Frontal cortex (tissue), 4 donors: Measurements from ENCODE around the gene ALKBH5. TPM values are rescaled to one million over a fixed set of nuclear protein-coding genes. Genes with fewer than 3 reads are reported as not detected.
A peak's percentile ranks its signal among the peaks of the same experiment; 100 is the strongest.
"Not testable (repeated sequence)": the region's sequence is repeated elsewhere in the genome, so short reads cannot be mapped to it uniquely, and the experiment has no call there.

Experiments used
- DNase-seq, 2 donors: peaks; one replicate each; pipeline ENCODE4 v3.0.0; 2012; ENCODE audit warnings: low spot score in 2 of 2
- FAIRE-seq: peaks from 2 replicates; lab custom pipeline; 2012; peaks lifted over from hg19 to GRCh38; lab: Jason Lieb, UNC
- total RNA-seq: library from RNA; depleted of rRNA; stranded (reverse); fragments of >200 nt; gene quantifications from one replicate; pipeline ENCODE4 v1.2.3, GENCODE V29; 2014
- donor health status: control.
- donor health status: control.
- donor health status: control.

ALKBH5 gene
- total RNA-seq, 1 donor from 2014 or later: 82.7 TPM

GRCh38 chr17:18213666-18214270, 30.1 kb downstream of the ALKBH5 start:
- FAIRE-seq (no peak), DNase-seq (no peak)

GRCh38 chr17:18216906-18217305, 33.3 kb downstream of the ALKBH5 start:
- not testable (repeated sequence) for DNase-seq, FAIRE-seq

- no peak for FAIRE-seq
- peak; percentile 65 to 84 for DNase-seq
These were observed 33.9 kb downstream of the ALKBH5 start for GRCh38 chr17:18217412-18218015.

GRCh38 chr17:18218756-18219415, 35.3 kb downstream of the ALKBH5 start:
- no peak for FAIRE-seq
- no peak for DNase-seq

GRCh38 chr17:18224053-18224386, 40.4 kb downstream of the ALKBH5 start:
- FAIRE-seq (no peak), DNase-seq (peak in 1 of 2 donors; percentile 14)

- FAIRE-seq (no peak), DNase-seq (no peak)
These were observed 40.9 kb downstream of the ALKBH5 start for GRCh38 chr17:18224387-18225120.

- DNase-seq (peak; percentile 100), FAIRE-seq (no peak)
These were observed 41.6 kb downstream of the ALKBH5 start, which contains the start of gene LLGL1 for GRCh38 chr17:18225121-18225641. TSS of gene LLGL1 (plus strand) at chr17:18225635. CDS start at chr17:18225683, 48 bp downstream.

- FAIRE-seq (no peak), DNase-seq (peak in 1 of 2 donors; percentile 48)
These were observed 42.1 kb downstream of the ALKBH5 start for GRCh38 chr17:18225642-18226283.

GRCh38 chr17:18226284-18226945, 42.8 kb downstream of the ALKBH5 start:
- DNase-seq (peak in 1 of 2 donors; percentile 17), FAIRE-seq (no peak)

- FAIRE-seq (no peak), DNase-seq (peak in 1 of 2 donors; percentile 14)
These were observed 44.0 kb downstream of the ALKBH5 start for GRCh38 chr17:18227635-18228034.

GRCh38 chr17:18228176-18228682, 44.6 kb downstream of the ALKBH5 start:
- DNase-seq: peak in 1 of 2 donors; percentile 28
- no peak for FAIRE-seq

- no peak for FAIRE-seq
- no peak for DNase-seq
These were observed 45.6 kb downstream of the ALKBH5 start for GRCh38 chr17:18229254-18229653.

GRCh38 chr17:18229771-18230170, 46.1 kb downstream of the ALKBH5 start:
- no peak for FAIRE-seq

GRCh38 chr17:18230288-18231141, 46.9 kb downstream of the ALKBH5 start:
- FAIRE-seq (no peak), DNase-seq (peak; percentile 57 to 71)

More at GRCh38 chr17:18229771-18230170, 46.1 kb downstream of the ALKBH5 start:
- no peak for DNase-seq

GRCh38 chr17:18231164-18231563, 47.5 kb downstream of the ALKBH5 start:
- peak in 1 of 2 donors; percentile 26 for DNase-seq
- no peak for FAIRE-seq

- no peak for FAIRE-seq
These were observed 50.3 kb downstream of the ALKBH5 start for GRCh38 chr17:18233803-18234518.

GRCh38 chr17:18234853-18235380, 51.3 kb downstream of the ALKBH5 start:
- DNase-seq (no peak), FAIRE-seq (no peak)

More at GRCh38 chr17:18233803-18234518, 50.3 kb downstream of the ALKBH5 start:
- DNase-seq: no peak
